LHCN-M2 (cell line): ENCODE data around the gene TOX2. TPM values are rescaled to one million over a fixed set of nuclear protein-coding genes. Genes with fewer than 3 reads are reported as not detected.
A peak's percentile ranks its signal among the peaks of the same experiment; 100 is the strongest.

ENCODE experiments used
- DNase-seq: peaks from one replicate; pipeline ENCODE4 v3.0.0-alpha.2; 2012; ENCODE audit warnings: low read depth
- polyA plus RNA-seq: library from polyadenylated mRNA; unstranded; fragments of >200 nt; gene quantifications from one replicate; pipeline ENCODE4 v1.2.1, GENCODE V29; 2012; ENCODE audit warnings: missing spikeins
- total RNA-seq: library from RNA; depleted of rRNA; stranded (reverse); fragments of >200 nt; gene quantifications from 2 replicates; pipeline ENCODE4 v1.2.3, GENCODE V29; 2014; rRNA removed

TOX2 gene
- total RNA-seq, result 1.6 and 2.2 TPM in 2 replicates
- 3.8 TPM for polyA plus RNA-seq

GRCh38 chr20:43914311-43915210, at the start of gene TOX2:
TSS of gene TOX2 (plus strand) at chr20:43914852. CDS start at chr20:43914892, 40 bp downstream.
- peak; percentile 22 for DNase-seq

GRCh38 chr20:43868091-43868490, 46.6 kb upstream of the TOX2 start:
- no peak for DNase-seq

- peak; percentile 57 for DNase-seq
Measured at GRCh38 chr20:43870484-43870883, 44.2 kb upstream of the TOX2 start.

- no peak for DNase-seq
Measured at GRCh38 chr20:43878776-43879175, 35.9 kb upstream of the TOX2 start.

GRCh38 chr20:43893930-43894329, 20.7 kb upstream of the TOX2 start:
- peak; percentile 54 for DNase-seq

GRCh38 chr20:43894491-43894890, 20.2 kb upstream of the TOX2 start:
- no peak for DNase-seq

- peak; percentile 70 for DNase-seq
Measured at GRCh38 chr20:43895235-43895634, 19.4 kb upstream of the TOX2 start.

- DNase-seq, result no peak
Measured at GRCh38 chr20:43899274-43900120, 15.2 kb upstream of the TOX2 start.

- DNase-seq, result no peak
Measured at GRCh38 chr20:43900121-43900466, 14.6 kb upstream of the TOX2 start.

- DNase-seq, result no peak
Measured at GRCh38 chr20:43900496-43900895, 14.2 kb upstream of the TOX2 start.

- no peak for DNase-seq
Measured at GRCh38 chr20:43901296-43901695, 13.4 kb upstream of the TOX2 start.

GRCh38 chr20:43903953-43904826, 10.5 kb upstream of the TOX2 start:
- no peak for DNase-seq

- DNase-seq, result no peak
Measured at GRCh38 chr20:43904827-43905177, 9.8 kb upstream of the TOX2 start.

GRCh38 chr20:43906505-43907034, 8.1 kb upstream of the TOX2 start:
- no peak for DNase-seq

GRCh38 chr20:43909211-43909610, 5.4 kb upstream of the TOX2 start:
- no peak for DNase-seq

- DNase-seq, result no peak
Measured at GRCh38 chr20:43909720-43910119, 4.9 kb upstream of the TOX2 start.

- DNase-seq, result no peak
Measured at GRCh38 chr20:43910564-43910963, 4.1 kb upstream of the TOX2 start.

GRCh38 chr20:43911066-43911465, 3.6 kb upstream of the TOX2 start:
- DNase-seq, result peak; percentile 71

- DNase-seq, result no peak
Measured at GRCh38 chr20:43913291-43914025, 1.2 kb upstream of the TOX2 start.

GRCh38 chr20:43915211-43916072, 790 bp downstream of the TOX2 start:
- no peak for DNase-seq
